ENCODE measurements around the gene TM2D3.

DNA sequence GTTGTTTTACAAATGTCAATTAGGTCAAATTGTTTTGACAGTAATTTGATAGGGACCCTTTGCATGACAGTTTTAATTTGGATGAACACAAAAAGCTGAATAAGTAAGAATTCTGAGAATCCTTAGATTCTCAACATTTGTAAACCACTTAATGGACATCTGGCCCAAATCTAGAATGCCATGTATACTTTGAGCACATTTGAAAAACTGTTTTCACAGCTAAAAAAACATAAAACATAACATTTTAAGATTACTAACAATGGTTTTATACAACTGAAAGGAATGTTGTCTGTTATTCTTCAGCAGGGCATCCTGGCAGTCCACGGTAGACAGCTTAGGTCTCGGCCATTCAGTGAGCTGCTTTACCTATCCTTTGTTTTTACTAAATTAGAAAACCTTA, 34.5 kb upstream of the TM2D3 start:
- TF ChIP-seq TAF1 (IDR thresholded peaks at IDR 0.05; ENCODE audit: borderline replicate concordance, low read depth, low read length) (no peak), SIX5 (IDR thresholded peaks at IDR 0.05; ENCODE audit: low read depth, low read length, severe bottlenecking) (no peak), BMI1 (IDR thresholded peaks at IDR 0.05; ENCODE audit: borderline replicate concordance) (no peak), SIN3A (IDR thresholded peaks at IDR 0.05; ENCODE audit: low read depth, low read length) (no peak), MTA3 (IDR thresholded peaks at IDR 0.05; ENCODE audit: borderline replicate concordance, low read length) (no peak), FOXM1 (IDR thresholded peaks at IDR 0.05; ENCODE audit: low read depth, low read length) (no peak), BRCA1 (IDR thresholded peaks at IDR 0.05; ENCODE audit: low read depth, low read length) (no peak), BACH1 (IDR thresholded peaks at IDR 0.05; ENCODE audit: borderline replicate concordance) (no peak)
- TF ChIP-seq, protein P1, sequence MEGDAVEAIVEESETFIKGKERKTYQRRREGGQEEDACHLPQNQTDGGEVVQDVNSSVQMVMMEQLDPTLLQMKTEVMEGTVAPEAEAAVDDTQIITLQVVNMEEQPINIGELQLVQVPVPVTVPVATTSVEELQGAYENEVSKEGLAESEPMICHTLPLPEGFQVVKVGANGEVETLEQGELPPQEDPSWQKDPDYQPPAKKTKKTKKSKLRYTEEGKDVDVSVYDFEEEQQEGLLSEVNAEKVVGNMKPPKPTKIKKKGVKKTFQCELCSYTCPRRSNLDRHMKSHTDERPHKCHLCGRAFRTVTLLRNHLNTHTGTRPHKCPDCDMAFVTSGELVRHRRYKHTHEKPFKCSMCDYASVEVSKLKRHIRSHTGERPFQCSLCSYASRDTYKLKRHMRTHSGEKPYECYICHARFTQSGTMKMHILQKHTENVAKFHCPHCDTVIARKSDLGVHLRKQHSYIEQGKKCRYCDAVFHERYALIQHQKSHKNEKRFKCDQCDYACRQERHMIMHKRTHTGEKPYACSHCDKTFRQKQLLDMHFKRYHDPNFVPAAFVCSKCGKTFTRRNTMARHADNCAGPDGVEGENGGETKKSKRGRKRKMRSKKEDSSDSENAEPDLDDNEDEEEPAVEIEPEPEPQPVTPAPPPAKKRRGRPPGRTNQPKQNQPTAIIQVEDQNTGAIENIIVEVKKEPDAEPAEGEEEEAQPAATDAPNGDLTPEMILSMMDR (IDR thresholded peaks at IDR 0.05 in 2 of 3, conservative IDR thresholded peaks at IDR 0.05 in 1 of 3; ENCODE audit: control insufficient read depth in 2 of 3, extremely low read depth in 1 of 3, insufficient read depth in 1 of 3, low read depth in 3 of 3, low read length in 3 of 3): no peak
